Amygdala (tissue), 56 donors: ENCODE data around the gene PTPRD.

Experiments used
- DNase-seq, 56 donors: peaks; one replicate each; lab custom pipeline; 2025; lab: John Stamatoyannopoulos, UW

Gene PTPRD

DNA sequence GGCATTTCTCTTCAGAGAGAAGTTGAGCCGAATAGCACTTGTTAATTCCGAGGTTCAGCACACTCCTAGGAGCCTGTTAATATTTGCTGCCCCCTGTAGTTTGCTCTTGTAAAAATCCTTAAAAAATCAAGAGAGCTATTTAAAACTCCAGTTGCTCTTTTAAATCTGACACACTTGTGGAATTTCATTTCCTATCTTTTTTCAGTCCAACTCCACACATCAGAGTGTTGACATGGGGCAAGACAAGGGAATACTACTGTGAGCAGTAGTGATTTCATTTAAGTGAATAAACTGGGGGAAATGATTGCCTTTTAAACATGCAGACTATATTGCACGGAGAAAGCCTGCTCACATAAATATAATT is 1717.0 kb downstream of the PTPRD start:
- DNase-seq: peak in 3 of 56 donors; percentile 3 to 74 (median 26)

DNA sequence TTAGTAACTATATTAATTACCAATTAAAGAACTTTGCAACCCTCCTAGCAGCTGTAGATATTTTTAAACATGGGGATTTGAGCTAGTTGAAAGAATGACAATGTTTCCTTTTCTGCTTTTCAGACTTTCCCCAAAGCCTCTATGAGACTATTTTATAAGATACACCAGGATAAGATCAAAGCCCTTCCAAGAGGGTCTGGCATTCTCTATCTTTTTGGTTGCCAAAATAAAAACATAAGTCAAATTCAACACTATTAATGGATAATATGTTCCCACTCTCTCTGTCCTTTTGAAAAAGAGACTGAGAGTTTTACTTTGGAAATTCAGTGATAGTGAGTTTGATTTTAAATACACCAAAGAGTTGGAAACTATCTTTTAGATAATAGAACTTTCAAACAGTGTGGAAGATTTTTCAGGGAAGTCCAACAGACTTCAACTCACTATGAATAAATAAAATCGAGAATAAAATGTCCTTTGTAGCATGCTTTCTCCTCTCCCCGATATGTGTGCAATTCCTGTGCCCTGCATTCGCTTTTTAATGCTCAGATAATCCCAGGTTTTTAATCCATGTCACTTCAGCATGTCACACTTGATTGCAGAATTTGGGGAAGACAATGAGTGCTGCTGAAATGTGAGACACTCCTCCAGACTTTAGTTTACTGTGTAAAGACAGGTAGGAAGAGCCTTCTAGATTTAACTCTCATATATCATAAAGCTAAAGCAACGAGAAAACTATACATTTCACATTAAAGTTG is 1717.5 kb downstream of the PTPRD start:
- no peak for DNase-seq

- no peak for DNase-seq
Observed at GRCh38 chr9:8890695-8891094, 1722.1 kb downstream of the PTPRD start.

- DNase-seq: no peak
Observed at GRCh38 chr9:8889100-8889499, 1723.7 kb downstream of the PTPRD start.

- no peak for DNase-seq
Observed at GRCh38 chr9:8888591-8888990, 1724.2 kb downstream of the PTPRD start.

DNA sequence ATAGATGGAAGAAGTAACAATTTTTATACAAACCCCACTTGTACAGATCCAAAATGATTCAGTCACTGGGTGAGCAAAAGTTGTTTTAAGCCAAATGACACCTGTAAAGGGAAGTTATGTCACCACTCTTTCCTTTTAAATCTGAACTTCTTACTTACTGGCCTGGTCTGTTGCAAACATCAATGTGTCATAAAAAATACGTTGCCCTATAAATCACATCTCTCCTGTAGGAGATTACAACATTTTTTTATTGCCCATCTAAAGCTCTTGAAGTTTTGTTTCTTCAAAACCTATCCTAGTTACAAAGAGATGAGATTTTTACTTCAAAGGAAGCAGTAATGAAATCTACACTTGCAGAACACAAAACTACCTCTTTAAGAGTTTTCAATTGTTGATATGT is 1725.4 kb downstream of the PTPRD start:
- no peak for DNase-seq

DNA sequence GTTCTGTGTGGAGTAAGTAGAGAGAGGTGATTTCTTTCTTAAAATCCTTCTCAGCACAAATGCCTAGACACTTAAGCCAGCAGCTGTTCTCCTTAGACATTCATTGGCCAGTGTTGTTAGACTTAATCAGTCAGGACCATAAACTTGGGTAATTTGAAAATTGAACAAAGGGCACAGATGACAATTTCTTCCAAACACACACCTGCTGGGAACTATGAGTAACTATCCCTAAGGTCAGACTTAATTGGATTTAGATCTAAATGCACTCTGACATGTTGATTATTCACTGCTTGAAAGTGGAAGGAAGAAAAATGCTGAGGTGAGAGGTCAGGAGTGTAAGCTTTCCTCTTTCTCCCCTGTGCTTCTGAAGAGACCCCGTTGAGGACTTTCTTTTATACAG is 1729.5 kb downstream of the PTPRD start:
- no peak for DNase-seq

DNA sequence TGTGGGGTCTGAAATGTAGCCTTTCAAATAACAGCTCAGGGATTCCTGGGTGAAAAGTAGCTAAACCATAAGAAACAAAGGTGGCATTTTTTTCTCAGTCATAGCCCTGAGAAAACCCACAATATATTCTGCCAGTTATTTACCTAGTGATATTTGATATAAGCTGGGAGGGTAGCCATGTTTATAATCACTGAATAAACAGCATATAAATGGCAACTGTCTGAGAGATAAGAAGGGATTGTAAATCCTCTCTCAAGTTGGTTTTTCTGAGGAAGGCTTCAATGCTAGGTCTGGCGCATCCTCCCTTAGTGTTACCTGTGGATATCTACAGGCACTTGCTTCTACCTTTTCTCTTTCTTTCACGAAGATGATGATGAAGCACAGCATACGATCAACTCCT is 1732.7 kb downstream of the PTPRD start:
- DNase-seq: no peak

GRCh38 chr9:8879284-8879683 is 1733.5 kb downstream of the PTPRD start:
- peak in 2 of 56 donors; percentile 13 to 20 for DNase-seq

DNA sequence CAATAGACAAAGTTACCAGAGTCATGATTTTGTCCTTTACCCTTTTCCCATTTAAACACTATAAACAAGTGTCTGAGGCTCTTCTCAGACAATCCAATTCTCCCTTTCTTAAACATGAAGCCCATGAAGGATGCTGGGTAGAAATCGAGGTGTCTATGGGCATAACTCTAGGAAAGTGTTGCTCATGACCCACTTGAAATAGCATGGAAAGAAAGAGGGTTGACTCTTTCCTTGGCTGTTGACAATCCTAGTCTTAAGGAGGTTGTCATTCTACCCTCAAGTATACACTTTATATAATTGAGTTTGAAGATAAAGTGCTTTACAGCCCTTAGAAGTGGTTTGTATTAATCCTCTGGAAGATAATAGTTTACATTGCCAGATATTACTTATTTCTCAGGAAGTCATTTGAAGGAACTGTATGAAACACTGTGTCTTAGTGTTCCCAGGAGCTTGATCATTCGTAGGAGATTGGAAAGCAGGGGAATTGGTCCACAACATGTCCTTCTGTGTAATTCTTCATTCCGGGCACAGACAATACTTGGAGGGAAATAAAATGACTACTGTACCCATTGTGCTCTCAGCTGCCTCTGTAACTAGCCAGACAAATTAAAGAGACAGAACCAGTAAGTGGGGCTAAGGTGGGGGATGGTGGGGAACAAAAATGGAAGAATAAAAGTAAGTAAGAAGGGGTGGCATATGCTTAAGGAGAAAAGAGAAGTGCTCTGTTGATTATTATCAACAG is 1734.9 kb downstream of the PTPRD start:
- DNase-seq: peak in 5 of 56 donors; percentile 16 to 58 (median 41)

- DNase-seq: no peak
Observed at GRCh38 chr9:8876303-8876702, 1736.5 kb downstream of the PTPRD start.

GRCh38 chr9:8874482-8874881 is 1738.3 kb downstream of the PTPRD start:
- DNase-seq: no peak

- DNase-seq: peak in 1 of 56 donors; percentile 20
Observed at GRCh38 chr9:8872802-8873201, 1740.0 kb downstream of the PTPRD start.

- peak in 3 of 56 donors; percentile 20 to 30 (median 25) for DNase-seq
Observed at GRCh38 chr9:8871796-8872445, 1740.9 kb downstream of the PTPRD start.

GRCh38 chr9:8871396-8871795 is 1741.4 kb downstream of the PTPRD start:
- no peak for DNase-seq

- no peak for DNase-seq
Observed at GRCh38 chr9:8869812-8870211, 1743.0 kb downstream of the PTPRD start.

- DNase-seq: no peak
Observed at GRCh38 chr9:8868632-8869031, 1744.2 kb downstream of the PTPRD start.

DNA sequence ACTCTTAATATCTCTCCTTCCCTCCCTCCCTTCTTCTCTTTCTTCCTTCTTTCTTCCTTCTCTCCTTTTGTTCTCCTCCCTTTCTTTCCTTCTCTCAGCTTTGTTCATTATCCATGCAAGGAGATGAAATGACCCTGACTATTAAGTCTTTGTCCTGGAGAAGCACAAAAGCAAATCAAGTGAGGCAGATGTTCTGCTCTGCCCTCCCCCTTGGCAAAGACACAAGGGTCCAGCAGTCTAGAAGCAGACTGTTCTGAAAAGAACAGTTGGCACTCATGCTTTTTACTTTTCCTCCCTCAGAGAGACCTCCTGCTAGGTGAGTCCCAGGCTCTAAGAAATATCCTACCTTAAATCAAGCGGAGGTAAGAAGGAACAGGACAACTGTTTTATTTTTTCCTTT is 1745.7 kb downstream of the PTPRD start:
- peak in 1 of 56 donors; percentile 23 for DNase-seq

DNA sequence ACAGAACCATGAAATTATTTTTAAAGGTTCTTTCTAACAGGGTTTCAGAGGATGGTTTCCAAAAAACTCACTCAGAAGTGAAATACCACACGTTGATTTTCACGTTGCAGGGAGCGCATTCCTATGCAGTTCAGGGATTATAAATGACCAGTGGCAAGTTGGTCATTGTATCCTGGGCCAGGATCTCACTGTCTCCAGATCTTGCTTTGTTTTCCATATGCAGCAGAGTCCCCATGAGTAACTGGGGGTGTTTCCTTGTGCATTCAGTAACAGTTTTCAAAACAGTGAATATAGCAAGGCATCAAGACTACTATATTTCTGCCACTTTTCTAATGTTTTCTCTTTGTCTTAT is 1748.3 kb downstream of the PTPRD start:
- DNase-seq: no peak

DNA sequence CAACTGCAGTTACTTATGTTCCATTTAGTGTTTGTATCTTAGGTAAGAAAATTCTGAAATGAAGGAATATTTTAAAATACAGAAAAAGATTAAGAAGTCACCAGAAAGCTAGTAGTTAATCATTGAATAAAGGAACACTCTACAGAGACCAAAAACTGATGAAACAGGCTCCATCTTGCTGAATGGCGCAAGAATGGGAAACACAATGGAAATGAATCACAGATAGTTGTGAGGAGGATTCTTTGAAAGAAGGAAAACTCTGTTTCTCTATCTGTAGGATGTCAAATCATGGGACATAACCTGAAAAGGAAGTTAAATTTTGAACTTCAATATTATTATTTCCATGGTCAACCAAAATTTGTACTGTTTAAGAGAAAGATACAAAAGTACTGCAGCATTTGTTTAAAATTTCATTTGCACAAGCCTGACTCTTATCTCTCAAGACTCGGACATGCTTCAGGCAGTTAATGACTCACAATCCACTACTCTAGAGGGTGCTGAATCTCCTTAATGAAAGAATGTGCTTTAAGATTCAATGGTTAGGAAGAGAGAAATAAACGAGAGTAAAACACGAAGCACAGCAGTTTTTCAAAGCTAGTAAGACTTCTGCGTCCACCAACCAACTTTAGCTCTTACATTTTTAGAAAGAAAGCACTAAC is 1748.8 kb downstream of the PTPRD start:
- no peak for DNase-seq

DNA sequence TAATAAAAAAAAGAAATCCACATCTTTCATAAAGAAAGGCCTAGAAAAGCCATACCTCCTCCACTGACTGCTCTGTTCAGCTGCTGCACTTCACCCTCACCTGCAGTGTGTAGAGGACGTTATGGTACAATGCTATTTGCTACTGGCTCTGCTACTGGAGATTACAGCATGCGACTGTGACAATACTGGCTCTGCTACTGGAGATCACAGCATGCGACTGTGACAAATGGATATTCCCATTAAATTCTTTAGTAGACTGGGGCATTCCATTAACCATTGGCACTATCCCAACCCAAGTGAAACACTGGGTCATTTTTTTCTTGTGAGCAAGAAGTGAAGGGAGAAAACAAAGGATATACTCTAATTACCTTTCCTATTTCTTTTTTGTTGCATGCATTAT is 1749.7 kb downstream of the PTPRD start:
- DNase-seq: no peak
